GM19438 (cell line): ENCODE results near the gene MACO1.
A peak's percentile ranks its signal among the peaks of the same experiment; 100 is the strongest.

Experiments
- ATAC-seq: cut with Tn5 transposase; IDR thresholded peaks from one replicate; pipeline ENCODE4 v1.9.1; 2021; ENCODE audit warnings: low read depth; ENCODE audit not compliant: unreplicated experiment

Gene MACO1

GRCh38 chr1:25520446-25521061 lies 89.9 kb downstream of the MACO1 start:
- ATAC-seq: no peak

- peak; percentile 55 for ATAC-seq
These were observed 91.4 kb downstream of the MACO1 start for GRCh38 chr1:25522031-25522655.

GRCh38 chr1:25523542-25523941 lies 92.8 kb downstream of the MACO1 start:
- no peak for ATAC-seq

DNA sequence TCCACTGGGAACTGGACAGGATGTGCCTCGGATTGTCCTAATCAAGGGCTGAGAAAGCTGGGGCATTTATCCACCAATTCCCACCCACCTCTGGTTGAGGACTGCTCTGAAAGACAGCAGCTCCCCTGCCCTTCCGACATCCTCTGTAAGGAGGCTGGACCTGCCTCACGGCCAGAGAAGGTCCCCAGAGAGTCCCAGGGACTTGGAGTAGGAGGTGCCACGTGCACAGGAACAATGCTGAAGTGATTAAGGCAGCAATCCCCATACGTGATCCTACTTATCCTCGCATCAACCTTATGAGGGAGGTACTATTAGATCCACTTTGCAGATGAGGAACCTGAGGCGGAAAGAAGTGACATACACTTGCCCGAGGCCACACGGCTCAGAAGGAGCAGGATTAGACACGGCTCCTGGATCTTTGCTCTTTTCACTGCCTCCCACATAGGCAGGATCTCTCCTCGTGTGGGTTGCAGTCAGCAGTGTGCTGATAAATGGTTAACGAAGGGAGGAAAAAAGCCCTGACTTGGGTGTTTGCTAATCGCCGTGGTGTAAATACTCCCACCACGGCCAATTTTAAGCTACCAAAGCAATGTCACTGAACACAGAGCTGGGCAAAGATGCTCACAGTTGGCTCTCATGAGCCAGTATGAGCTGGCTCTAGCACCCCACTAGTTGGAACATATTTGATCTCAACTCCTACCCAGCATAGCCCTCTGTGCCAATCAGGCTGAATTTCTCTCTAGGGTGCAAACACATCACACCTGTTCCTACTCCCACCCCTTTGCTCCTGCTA lies 94.1 kb downstream of the MACO1 start:
- no peak for ATAC-seq

DNA sequence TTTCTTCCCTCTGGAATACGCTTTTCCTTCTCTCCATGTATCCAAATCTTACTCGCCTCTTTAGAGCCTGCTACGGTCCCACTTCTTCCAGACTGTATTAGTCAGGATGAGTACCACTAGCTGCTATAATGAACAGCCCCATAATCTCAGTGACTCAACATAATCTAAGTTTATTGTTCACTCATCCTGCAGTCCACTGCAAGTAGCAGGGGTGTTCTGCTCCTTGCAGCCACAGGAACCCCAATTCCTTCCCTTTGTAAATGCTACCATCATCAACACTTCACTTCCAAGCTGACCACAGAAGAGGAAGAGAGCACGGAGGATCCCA lies 94.6 kb downstream of the MACO1 start:
- ATAC-seq: no peak

DNA sequence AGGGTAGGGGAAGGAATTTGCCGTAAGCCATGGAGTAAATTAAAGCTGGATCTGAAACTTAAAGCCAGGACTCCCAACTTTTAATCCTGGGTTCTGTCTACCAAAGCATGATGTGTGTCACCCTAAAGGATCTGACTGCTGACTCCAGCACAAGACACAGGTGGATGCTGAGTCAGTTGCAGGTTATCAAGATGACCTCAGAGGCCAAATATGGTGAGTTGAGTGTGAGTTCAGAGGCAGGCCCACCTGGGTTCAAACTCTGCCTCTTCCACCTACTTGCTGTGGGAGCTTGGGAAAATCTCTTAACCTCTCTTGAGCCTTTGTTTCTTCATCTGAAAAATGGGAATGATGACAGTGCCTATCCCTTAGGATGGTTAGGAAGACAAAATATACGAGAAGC lies 96.1 kb downstream of the MACO1 start:
- ATAC-seq: no peak

GRCh38 chr1:25527226-25527846 lies 96.6 kb downstream of the MACO1 start:
- no peak for ATAC-seq

DNA sequence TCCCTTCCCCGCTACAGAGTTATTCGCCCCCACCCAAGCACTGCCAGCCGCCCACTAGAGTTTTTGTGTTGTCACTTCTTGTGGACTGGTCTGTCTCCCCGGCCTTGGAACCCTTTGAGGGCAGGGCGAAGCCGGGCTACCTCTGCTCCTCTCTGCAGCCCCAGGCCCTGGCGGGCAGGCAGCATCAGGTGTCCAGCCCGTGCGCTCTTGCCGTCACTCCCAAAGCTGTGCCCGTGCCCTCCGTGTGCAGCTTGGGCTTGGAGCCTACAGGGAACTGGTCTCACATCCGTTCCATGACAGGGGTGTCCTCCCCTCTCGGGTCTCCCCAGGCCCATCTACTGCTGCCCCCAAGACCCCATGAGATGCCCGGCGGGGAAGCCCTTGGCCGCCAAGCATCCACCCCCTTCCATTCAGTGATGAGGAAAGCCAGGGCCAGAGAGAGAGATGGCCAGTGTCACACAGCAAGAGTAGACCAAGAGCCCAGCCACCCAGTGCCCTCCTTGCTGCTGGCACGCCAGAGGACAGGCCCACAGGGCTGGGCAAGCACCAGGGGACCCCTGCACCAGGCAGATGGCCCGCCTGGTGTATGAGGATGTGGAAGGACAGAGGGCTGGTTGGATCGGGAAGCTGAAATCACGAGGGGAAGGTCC lies 97.4 kb downstream of the MACO1 start:
- no peak for ATAC-seq

DNA sequence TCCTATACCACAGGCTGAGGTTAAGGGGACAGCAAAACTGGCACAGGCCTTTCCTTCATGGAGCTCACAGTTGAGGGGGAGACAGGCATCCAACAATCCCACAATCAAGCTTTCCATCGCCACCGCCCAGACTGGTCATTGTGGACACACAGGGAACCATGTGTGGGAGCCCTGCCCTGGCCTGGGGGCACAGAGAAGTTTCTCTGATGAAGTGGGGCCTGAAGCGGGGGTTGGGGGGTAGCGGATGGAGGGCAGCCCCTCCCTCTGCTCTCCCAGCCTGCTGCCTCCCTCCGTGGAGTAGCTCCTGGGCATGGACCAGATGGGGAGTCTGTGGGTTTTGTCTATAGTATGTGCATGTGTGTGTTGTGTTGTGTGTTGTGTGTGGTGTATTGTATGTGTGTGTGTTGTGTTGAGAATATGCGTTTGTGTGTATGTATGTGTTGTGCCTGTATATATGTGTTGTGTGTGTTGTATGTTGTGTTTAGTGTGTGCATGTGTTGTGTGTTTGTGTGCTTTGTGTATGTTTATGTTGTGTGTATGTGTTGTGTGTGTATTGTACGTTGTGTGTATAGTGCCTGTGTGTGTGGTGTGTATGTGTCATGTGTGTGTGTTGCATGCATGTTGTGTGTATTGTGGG lies 98.3 kb downstream of the MACO1 start:
- ATAC-seq: no peak

DNA sequence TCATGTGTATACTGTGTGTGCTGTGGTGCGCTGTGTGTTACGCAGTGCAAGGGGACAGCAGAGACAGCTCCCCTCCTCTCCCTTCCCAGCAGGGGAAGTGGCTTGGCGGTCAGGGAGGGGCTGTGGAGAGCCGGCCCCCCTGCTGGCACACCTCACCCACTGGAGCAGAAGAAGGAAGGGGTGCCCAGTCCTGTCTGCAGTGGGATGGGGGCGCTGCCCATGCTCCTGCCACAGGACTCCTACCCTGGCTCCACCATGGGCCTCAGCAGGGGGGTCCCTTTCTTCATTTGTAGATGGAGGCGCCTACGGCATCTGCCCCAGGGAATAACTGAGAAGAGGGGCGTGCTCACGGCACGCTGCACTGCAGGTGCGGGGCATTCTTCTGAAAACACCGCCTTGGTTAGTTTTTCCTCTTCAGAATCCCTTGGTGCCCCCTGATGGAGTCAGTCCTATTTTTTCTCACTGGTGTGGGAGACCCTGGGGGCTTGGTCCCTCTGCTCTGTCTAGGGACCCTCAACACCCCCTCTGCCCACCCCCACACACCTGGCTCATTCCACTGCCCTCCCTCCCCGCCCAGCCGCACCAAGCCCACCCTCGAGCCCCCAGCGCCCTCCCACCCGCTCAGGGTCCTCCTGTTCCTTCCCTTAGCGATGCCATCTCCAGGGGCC lies 99.0 kb downstream of the MACO1 start:
- ATAC-seq: no peak

GRCh38 chr1:25530186-25531081 lies 99.7 kb downstream of the MACO1 start:
- ATAC-seq: no peak

- ATAC-seq: no peak
These were observed 100.4 kb downstream of the MACO1 start for GRCh38 chr1:25531082-25531461.

DNA sequence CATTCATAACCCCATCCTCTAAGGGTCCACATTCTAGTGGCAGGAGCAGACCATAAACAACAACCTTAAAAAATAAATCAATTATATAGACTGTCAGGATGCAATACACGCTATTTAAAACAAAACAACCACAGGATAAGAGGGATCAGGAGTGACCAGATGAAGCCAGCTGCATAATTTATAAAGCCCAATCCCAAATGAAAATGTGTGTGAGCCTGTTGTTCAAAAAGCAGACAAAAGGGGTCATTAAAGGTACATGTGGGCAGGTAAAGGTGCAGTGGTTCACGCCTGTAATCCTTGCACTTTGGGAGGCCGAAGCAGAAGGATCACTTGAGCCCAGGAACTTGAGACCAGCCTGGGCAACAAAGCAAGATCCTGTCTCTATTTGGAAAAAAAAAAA lies 102.3 kb downstream of the MACO1 start:
- no peak for ATAC-seq

- ATAC-seq: no peak
These were observed 103.2 kb downstream of the MACO1 start for GRCh38 chr1:25533775-25534409.

- no peak for ATAC-seq
These were observed 103.7 kb downstream of the MACO1 start for GRCh38 chr1:25534410-25534788.

DNA sequence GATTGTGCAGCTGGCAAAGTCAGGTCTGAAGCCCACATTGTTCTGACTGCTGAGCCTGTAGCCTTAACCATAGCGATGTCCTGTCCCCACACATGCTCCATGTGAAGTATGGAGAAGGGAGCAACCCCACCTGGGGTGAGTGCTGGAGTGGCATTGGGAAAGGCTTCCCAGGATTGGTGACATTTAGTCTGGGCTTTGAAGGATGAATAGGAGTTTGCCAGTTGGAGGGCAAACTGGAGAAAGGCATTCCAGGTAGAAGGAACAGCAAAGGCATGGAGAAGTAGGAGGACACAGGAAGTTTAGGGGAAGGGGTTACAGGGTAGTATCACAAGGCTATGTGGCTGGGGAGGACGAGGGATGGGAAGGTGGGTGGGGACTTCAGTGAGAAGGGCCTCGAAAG lies 105.4 kb downstream of the MACO1 start:
- ATAC-seq: no peak

DNA sequence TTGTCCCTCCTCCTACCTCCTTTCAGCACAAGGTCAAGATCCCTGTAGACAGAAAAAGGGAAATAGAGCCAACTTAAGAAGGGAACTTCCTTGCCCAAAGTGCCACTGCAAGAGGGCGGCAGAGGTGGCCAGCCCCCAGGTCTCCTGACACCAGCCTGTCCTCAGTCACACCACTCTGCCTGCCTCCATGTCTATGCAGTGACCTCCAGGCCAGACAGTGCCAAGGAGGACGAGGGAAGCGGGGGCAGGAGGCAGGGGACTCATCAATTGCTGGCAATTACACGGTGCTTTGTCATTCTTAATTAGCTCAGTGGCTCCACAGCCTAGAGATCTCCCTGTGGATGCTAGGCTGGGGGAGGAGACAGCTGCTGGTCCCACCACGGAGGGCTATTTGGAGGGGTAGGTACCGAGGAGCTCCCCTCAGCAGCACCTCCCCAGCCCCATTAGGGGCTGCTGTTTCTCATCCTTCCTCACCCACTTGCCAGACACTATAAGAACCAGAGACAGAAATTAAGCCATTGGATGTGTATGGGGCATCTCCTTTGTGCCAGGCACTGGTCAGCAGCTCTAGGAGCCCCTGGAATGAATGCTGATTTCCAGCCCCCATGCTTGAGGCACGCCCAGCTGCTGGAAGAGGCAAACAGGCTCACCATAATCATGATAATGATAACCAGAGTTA lies 106.6 kb downstream of the MACO1 start:
- no peak for ATAC-seq

DNA sequence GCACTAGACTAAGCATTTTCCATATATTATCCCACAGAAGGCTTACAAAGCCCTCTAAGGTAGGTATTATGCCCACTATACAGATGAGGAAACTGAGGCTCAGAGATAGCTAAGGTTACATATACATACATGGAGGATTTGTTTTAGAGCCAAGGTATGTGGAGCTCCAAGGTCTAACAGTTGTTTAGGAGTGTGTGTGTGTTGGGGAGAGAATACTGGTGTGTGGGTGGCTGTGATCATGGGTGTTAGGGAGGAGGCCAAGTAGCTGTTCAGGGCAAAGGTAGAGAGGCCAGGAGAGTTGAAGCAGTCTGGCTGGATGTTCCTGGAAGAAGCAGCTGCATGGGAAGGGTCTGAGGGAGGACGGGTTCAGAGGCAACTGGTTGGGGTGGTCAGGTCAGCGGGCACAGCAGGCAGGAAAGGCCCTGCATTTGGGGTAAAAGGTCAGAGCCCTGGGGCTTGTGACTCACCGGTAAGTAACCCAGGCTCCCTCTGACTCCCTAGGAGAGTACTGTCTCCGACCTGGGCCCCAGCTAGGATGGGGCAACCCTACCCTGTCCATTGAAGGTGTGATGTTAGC lies 107.6 kb downstream of the MACO1 start:
- ATAC-seq: no peak
